Vagina (tissue), 2 donors: ENCODE results near the gene ICE1.
"Not testable (repeated sequence)": the region's sequence is repeated elsewhere in the genome, so short reads cannot be mapped to it uniquely, and the experiment has no call there.

Experiments
- CTCF ChIP-seq, 3 experiments: fragments of 450-650 bp in 2 of 3; fragments of 200-600 bp in 1 of 3; sonication (generic) in 1 of 3; IDR thresholded peaks; one replicate each; pipeline ENCODE4 v1.5.1; 2017 to 2019; ENCODE audit warnings: antibody characterized with exemption in 3 of 3, mild to moderate bottlenecking in 2 of 3, moderate library complexity in 2 of 3
- POLR2A ChIP-seq, 2 donors: fragments of 450-650 bp; IDR thresholded peaks; one replicate each; pipeline ENCODE4 v1.6.1; 2017; ENCODE audit warnings: antibody characterized with exemption in 2 of 2, mild to moderate bottlenecking in 2 of 2, moderate library complexity in 2 of 2
- POLR2AphosphoS5 ChIP-seq, 2 donors: sonication (generic); formaldehyde crosslinking; IDR thresholded peaks; one replicate each; pipeline ENCODE4 v1.9.0; 2017; ENCODE audit warnings: antibody characterized with exemption in 2 of 2, mild to moderate bottlenecking in 2 of 2, low read depth in 1 of 2; ENCODE audit not compliant: insufficient read depth in 1 of 2

GRCh38 chr5:5413856-5414255 lies 8.6 kb upstream of the ICE1 start:
- not testable (repeated sequence) for TF ChIP-seq CTCF (IDR thresholded peaks at IDR 0.05); POLR2A (IDR thresholded peaks at IDR 0.05); POLR2AphosphoS5 (IDR thresholded peaks at IDR 0.05; ENCODE audit: insufficient read depth in 1 of 2, low read depth in 1 of 2)
